SIG-M5 treated with dmso at 0.1 percent for 504 hours (cell line): ENCODE measurements around the gene SLC33A1.
"Not testable (repeated sequence)": the region's sequence is repeated elsewhere in the genome, so short reads cannot be mapped to it uniquely, and the experiment has no call there.

Source experiments
- DNase-seq: peaks from one replicate; lab custom pipeline; 2025; ENCODE audit not compliant: unreplicated experiment; lab: John Stamatoyannopoulos, UW

SLC33A1 gene

DNA sequence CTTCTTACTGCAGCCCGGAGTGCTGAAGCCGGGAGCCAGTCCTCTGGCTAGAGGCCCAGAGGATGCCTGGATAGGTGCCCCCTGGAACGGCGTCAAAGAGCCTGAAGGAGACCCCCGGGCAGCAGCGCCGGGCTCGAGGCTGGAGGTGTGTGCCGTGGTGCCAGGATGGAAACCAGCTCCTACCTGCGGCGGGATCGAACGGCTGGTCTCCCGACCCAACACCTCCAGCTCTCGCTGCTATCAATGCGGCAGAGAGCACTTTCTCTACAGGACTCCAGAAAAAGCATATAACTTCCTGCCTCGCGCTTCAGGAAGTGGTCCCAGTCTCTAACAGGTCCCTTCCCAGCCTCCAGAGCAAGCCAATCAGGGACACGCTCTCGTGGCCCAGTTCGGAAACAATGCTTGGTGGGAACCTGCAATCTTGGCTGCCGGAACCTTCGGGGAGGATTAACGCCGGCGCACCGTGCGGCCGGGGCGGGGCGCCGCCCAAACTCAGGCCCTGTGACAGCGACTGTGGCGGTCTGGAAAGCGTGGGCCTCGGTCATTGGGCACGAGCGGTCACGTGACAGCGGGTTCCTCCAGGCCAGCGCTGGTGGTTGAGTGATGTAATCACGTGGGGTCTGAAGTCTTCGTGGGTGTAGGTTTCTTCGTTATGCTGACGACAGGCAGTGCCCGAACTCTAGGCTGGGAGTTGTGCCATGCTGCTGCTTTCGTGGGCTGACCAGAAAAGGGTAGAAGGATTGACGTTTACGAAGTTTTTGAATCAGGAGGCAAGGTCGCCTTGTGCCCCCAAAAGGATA is at the start of gene SLC33A1:
SLC33A1 (minus strand) TSS at position 287 of the 800 bp plus-strand sequence. CDS start 430 bp downstream, outside the sequence.
- peak; percentile 100 for DNase-seq

DNA sequence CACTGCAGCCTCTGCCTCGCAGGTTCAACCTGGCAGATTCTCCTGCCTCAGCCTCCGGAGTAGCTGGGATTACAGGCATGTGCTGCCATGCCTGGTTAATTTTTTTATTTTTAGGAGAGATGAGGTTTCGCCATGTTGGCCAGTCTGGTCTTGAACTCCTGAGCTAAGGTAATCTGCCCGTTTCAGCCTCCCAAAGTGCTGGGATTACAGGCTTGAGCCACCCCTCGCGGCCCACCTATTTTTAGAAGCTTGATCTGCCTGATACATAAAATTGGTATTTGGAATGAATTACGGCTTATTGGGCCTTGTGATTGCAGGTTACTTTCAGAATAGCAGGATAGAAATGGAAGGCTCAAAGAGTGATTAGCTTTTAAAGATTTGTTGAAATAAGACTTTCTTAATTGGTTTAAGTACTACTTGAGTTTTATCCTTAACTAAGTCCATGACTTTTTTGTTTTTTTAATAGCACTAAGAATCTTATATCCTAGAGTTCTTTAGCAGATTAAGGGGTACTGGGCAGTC is 41.2 kb upstream of the SLC33A1 start:
- DNase-seq = no peak

DNA sequence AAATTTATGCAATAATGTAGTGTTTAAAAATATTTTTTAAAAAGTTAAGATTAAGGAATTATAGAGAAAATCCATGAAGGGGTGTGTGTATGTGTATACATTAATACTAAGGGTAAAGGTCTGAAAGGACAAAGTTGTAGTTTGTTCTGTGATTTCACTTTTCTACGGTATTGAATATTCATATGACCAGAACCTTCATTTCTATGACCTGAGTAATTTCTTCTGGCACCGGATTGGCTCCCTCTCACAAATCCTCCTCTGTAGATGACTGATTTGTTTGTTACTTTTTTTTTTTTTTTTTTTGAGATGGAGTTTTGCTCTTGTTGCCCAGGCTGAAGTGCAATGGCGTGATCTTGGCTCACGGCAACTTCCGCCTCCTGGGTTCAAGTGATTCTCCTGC is 37.1 kb upstream of the SLC33A1 start:
- DNase-seq = no peak

- DNase-seq = no peak
Observed at GRCh38 chr3:155890671-155891190, 36.5 kb upstream of the SLC33A1 start.

DNA sequence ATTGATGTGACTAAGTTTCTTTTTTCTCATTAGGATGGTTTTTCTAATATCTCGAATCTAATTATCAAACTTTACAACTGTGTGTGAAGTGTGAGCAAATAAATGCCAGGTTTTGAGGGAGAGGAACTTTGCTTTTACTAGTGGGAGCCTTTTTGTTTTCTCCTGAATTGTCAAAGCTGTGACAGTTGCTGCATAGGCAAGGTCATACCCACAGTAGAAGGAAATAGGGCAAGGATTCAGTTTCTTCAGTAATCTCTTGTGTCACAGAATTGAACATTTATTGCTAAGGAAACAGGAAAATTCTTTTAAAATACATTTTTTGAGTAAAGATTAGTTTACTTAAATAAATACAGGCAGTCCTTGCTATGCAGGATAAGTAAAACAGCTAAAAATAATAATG is 35.7 kb upstream of the SLC33A1 start:
- DNase-seq = no peak

DNA sequence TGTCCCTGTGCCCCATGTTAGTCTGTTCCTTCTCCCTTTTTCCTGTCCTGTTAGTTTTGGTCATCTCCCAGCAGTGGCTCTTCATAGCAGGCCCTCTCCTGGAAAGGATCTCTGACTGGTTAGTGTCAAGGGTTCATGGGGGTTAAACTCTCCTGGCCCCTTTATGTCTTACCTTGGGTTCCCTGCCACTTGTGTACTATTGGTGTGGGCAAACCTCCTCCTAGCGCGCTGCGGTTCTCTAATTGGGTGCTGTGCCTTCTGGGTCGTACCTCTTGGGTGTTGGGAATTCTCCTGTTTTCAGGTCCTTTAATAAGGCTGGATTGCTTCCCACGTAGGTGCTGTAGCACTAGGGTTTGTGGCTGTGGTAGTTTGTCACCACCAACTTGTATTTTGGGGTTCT is 35.0 kb upstream of the SLC33A1 start:
- DNase-seq = no peak

GRCh38 chr3:155886915-155887314 is 32.7 kb upstream of the SLC33A1 start:
- no peak for DNase-seq

DNA sequence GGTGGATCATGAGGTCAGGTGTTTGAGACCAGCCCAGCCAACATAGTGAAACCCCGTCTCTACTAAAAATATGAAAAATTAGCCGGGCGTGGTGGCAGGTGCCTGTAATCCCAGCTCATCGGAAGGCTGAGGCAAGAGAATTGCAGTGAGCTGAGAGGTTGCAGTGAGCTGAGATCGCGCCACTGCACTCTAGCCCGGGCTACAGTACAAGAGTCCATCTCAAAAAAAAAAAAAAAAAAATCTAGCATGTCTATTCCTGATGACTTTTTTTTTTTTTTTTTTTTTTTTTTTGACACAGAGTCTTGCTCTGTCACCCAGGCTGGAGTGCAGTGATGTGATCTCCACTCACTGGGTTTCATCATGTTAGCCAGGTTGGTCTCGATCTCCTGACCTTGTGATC is 32.1 kb upstream of the SLC33A1 start:
- DNase-seq = not testable (repeated sequence)

DNA sequence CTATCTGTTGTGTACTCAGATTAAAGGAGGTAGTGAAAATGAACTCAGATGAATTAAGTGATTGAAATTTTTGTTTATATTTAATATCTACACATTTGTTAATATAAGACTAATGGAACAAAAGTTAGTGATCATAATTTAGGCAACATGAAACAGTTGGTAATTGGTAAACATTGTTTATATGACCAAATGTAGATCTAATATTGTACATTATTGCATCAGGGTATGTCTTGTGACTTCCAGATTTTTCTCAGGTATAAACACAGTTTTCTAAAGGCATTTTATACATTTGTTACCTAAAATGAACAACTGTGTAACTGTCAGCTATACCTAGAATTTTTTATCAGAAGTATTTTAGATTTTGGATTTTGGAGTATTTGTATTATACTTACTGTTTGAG is 31.1 kb upstream of the SLC33A1 start:
- DNase-seq = no peak

DNA sequence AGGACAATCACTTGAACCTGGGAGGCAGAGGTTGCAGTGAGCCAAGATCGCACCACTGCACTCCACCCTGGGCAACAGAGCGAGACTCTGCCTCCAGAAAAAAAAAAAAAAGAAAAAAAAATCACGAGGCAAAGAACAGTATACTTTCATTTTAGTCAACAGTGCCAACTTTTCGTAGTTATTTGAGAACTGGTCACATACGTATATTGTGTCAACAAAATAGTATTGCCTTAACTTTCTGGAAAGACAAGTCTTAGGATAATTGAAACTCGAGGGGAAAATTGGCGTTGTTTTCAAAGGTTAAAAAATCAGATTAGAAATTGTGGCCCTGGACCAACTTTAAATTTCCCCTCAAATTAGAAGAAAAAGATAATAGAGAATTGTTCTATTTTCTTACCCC is 30.1 kb upstream of the SLC33A1 start:
- no peak for DNase-seq

- no peak for DNase-seq
Observed at GRCh38 chr3:155880286-155880685, 26.1 kb upstream of the SLC33A1 start.

- DNase-seq = no peak
Observed at GRCh38 chr3:155876503-155876902, 22.3 kb upstream of the SLC33A1 start.

GRCh38 chr3:155876037-155876436 is 21.8 kb upstream of the SLC33A1 start:
- DNase-seq = no peak

- DNase-seq = peak; percentile 66
Observed at GRCh38 chr3:155872904-155873646, 18.8 kb upstream of the SLC33A1 start.

DNA sequence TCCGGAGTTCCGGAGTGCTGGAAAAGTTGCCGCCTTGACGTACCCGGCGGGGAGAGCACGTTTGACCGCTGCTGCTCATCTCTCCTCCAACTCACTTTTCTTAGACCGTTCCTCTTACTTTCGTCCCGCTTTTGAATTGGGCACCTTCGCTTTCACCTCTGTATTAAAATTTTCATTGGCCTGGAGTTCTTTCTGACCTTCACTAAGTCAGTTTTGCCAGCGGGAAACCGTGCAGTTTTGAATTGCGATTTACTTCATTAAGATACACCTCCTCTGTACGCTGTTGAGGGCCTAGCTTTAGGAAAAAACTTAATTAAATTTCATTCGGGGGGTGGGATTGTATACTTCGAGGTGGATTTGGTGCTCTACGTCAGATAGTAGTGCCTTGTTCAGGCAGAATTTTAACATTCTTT is 17.5 kb upstream of the SLC33A1 start:
- peak; percentile 59 for DNase-seq

- DNase-seq = peak; percentile 59
Observed at GRCh38 chr3:155870945-155871745, 16.9 kb upstream of the SLC33A1 start.

GRCh38 chr3:155870133-155870944 is 16.1 kb upstream of the SLC33A1 start, which contains the start of gene GMPS:
TSS of gene GMPS (plus strand) at chr3:155870650. CDS start at chr3:155870871, 221 bp downstream.
- peak; percentile 98 for DNase-seq

DNA sequence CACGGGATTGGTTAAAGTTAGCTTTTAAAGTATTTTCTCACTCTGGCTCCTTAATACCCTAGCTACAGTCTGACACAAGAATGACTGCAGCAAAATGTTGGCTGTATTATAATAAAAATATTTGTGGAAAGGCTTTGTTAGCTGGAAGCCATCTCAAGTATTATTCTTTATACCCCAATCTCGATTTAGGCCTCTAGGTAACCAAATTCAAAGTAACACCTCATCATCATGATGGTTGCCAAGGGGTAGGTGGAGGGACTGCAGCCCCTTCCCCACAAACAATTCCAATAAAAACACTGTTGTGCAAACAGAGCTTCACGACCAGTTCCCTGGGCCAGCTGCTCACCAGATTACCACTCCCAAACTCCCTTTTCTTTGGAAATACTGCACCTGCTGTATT is 15.5 kb upstream of the SLC33A1 start:
- DNase-seq = no peak

DNA sequence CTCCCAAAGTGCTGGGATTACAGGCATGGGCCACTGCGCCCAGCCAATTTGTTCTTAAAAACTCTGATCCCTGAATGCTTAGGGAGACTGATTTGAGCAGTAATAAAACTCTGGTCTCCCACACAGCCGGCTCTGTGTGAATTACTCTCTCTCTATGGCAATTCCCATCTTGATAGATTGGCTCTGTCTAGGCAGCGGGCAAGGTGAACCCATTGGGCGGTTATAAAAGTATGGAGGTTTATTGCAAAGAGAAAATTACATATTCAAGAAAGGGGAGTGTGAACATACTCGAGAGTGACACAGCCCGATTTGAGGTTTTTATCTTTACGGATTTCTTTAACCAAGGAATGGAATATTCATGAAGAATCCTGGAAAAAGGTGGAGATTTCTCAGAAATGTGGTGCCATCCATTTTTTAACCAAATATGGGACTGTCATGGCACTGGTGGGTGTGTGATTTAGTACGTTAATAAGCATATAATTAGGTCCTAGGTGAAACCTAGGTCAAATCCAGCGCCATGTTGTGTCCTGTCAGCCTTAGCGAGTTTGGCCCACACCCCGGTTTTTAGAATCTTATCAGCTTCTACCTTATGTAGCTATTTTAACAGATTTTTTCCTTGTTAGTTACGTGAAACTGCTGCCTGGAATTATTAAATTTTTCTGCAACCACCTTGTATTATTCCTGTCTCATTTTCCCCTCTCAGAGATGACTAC is 9.0 kb upstream of the SLC33A1 start:
- DNase-seq = no peak
